NCI-H524 (cell line): ENCODE data around the gene COG5.

Source experiments
- DNase-seq, 2 experiments: peaks; one replicate each; lab custom pipeline; 2025; lab: John Stamatoyannopoulos, UW

COG5 gene

GRCh38 chr7:107154826-107155225 is 408.9 kb downstream of the COG5 start:
- no peak for DNase-seq

- no peak for DNase-seq
Observed at GRCh38 chr7:107152011-107152410, 411.7 kb downstream of the COG5 start.
